Stimulated activated naive CD8-positive, alpha-beta T cell treated with anti-CD3 and anti-CD28 coated beads, Interleukin-15, Interleukin-2, amounts not matched to agents 100 U/mL and 50 U/mL, for 24 hours (primary cell): ENCODE results near the gene WDR55.
"Not testable (repeated sequence)": the region's sequence is repeated elsewhere in the genome, so short reads cannot be mapped to it uniquely, and the experiment has no call there.

Experiments used
- ATAC-seq: fragments of 150-1000 bp; cut with Tn5 transposase; one replicate; pipeline ENCODE4 v1.10.0; 2021
- DNase-seq: peaks from one replicate; pipeline ENCODE4 v3.0.0; 2021

The WDR55 gene, protein sequence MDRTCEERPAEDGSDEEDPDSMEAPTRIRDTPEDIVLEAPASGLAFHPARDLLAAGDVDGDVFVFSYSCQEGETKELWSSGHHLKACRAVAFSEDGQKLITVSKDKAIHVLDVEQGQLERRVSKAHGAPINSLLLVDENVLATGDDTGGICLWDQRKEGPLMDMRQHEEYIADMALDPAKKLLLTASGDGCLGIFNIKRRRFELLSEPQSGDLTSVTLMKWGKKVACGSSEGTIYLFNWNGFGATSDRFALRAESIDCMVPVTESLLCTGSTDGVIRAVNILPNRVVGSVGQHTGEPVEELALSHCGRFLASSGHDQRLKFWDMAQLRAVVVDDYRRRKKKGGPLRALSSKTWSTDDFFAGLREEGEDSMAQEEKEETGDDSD

DNA sequence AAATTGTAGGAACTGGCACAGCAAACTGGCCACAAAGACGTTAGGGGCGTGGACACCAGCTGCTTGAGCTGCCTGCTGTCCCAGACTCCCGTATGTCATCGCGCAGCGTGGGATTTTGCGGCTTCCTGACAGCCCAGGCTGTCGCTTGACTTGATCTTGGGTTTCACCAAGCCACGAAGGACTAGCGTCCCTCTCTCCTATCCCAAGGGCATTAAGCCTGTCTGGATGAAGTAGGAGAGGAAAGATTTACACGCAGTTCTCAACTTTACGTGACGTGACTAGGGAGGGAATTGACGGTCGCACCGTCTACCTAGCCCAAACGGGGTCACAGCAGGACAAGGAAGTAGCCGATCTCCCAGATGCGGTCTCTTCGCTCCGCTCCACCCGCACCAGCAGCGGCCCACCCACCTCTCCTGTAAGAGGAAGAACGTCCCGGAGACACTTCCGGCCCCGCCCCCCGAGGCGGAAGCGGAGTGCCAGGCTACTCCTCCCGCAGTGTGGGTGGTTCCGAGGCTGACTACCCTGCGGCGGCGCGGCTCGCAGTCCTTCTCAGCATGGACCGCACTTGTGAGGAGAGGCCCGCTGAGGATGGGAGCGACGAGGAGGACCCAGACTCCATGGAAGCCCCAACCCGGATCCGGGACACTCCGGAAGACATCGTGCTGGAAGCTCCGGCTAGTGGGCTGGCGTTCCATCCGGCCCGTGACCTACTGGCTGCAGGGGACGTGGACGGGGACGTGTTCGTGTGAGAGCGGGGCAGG is at the start of gene WDR55:
Gene WDR55, plus strand, starts transcription at position 546 of the 761 bp plus-strand sequence. Its CDS starts 9 bp downstream, at position 555.
- DNase-seq = peak; percentile 97
- peak; percentile 96 for ATAC-seq

DNA sequence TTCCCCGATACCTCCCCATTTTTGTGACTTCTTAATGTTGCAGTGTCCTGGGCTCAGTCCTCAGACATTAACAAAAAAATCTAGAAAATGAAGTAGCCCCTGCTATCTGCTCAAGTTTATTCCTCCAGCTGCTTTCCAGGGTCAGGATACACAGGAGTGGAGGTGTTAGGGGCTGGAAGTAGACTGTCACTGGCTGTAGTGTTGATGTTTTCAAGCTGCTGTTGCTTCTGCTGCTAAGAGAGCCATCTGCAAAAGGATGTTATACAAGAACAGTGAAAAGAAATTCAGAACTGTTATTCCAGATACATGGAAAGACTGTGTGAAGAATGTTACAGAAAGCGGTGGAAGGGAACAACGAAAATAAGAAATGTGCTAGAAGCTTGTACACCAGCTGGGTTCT is 42.4 kb upstream of the WDR55 start:
- ATAC-seq (no peak), DNase-seq (no peak)

DNA sequence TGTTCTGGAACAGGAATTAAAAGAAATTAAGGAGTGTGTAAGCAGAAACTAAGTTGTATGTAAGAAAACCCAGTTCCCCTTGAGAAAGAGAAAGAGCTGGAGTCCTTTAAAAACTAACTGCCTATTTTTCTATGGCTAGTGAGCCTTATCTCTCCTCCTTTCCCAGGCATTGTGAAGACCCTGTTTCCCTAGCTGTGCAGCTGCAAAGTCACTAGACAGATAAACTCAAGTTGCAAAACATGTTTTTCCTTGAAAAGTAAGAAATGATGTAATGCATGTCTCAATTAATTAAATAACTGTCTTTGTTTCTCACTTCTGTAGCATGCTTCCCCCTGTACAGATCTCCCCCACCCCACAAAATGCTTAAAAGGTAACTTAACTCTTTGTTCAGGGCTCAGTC is 41.6 kb upstream of the WDR55 start:
- ATAC-seq, DNase-seq: not testable (repeated sequence)

DNA sequence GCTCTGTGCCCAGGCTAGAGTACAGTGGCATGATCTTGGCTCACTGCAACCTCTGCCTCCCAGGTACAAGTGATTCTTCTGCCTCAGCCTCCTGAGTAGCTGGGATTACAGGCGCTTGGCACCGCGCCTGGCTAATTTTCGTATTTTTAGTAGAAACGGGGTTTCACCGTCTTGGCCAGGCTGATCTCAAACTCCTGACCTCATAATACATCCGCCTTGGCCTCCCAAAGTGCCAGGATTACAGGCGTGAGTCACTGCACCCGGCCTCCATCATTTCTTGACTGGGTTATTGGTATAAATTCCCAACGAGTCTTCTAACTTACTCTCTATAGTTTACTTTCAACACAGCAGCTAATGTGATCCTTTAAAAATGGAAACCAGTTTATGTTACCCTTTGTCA is 39.8 kb upstream of the WDR55 start:
- DNase-seq, ATAC-seq: not testable (repeated sequence)

- DNase-seq (no peak), ATAC-seq (no peak)
Observed at GRCh38 chr5:140627972-140628371, 36.7 kb upstream of the WDR55 start.

DNA sequence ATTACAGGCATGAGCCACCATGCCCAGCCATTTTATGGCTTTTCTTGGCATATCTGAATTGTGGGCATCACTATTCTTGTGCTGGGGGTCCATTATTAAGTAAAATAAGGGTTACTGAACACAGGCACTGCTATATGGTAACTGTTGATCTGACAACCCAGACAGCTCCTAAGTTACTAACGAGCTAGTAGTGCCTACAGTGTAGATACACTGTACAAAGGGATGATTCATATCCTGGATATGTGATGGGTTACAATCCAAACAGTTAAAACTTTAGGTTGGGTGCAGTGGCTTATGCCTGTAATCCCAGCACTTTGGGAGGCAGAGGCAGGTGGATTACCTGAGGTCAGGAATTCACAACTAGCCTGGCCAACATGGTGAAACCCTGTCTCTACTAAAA is 36.0 kb upstream of the WDR55 start:
- no peak for ATAC-seq

DNA sequence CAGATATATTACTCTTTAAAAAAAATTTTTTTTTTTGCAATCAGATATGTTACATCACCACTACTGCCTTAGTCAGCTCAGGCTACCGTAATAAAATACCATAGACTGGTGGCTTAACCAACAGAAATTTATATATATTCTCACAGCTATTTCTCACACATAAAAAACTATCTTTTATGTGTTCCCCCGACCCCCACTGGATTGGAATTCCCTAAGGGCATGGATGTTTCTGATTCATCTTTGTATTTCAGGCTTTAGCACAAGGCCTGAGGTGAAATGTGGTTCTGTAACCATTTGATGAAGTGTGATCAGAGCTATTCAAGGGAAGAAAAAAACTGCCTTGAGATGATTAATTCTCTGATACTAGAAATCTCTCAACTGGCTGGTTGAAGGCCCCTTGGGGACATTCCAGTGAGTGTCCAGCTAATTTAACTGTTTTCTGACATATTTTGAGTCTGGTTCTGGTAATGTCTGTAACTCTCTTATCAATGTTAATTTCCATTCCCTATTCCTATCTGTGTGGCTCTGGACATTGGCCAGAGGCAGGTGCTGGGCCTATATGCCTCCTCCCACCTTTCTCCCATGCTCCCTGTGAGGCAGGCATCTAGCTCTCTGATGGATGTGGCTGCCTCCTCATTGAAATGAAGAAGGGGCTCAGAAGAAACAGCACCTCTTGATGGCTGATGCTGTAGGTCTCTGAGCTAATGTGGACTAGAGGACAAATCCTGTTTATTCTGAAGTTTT is 34.2 kb upstream of the WDR55 start:
- ATAC-seq (no peak), DNase-seq (no peak)

More for the DNA sequence above, 36.0 kb upstream of the WDR55 start:
- no peak for DNase-seq

- DNase-seq (no peak), ATAC-seq (no peak)
Observed at GRCh38 chr5:140631036-140631417, 33.7 kb upstream of the WDR55 start.

DNA sequence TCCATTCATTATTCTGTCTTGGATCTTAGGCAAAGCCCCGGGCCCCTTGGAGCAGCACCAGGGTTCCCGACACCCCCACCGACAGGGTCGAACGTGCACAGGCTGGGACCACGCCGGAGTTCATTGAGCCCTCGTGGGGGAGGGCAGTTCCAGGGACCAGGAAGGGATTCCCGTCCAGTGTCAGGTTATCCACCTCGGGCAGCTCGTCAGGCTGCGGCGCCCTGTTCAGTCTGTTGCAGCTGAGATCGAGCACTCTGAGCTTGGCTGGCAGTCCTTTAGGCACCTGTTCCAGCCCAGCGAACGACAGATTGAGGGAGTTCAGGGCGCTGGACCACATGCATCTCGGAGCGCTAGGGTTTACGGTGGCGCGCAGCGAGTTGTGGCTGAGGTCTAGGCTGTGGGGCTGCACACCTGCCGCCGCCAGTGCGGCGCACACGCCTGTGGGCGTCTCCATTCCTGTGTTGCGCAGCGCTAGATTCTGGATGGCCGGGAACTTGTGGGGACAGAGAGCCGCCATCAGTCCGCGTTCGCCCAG is 32.8 kb upstream of the WDR55 start:
- ATAC-seq (peak; percentile 28), DNase-seq (no peak)

- peak; percentile 75 for ATAC-seq
- DNase-seq = peak; percentile 53
Observed at GRCh38 chr5:140632366-140633020, 32.2 kb upstream of the WDR55 start.

DNA sequence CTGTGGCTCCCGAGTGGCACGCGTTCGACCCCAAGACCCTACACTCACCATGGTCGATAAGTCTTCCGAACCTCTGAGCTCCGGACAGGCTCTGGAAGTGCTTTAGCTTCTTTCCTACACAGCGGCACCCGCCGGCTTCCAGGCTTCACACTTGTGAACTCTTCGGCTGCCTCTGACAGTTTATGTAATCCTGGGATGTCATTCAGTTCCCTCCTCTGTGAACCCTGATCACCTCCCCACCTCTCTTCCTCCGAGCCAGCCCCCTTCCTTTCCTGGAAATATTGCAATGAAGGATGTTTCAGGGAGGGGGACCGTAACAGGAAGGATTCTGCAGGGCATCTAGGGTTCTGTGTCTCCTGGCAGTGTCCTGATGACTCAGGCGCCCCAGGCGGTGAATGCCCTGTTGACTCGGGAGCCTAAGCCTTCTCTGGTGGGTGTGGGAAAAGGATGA is 31.7 kb upstream of the WDR55 start, which contains the start of gene CD14:
Gene CD14, minus strand, starts transcription at position 155 of the 451 bp plus-strand sequence. Its CDS starts 104 bp downstream, at position 51.
- DNase-seq (peak; percentile 39), ATAC-seq (peak; percentile 14)

DNA sequence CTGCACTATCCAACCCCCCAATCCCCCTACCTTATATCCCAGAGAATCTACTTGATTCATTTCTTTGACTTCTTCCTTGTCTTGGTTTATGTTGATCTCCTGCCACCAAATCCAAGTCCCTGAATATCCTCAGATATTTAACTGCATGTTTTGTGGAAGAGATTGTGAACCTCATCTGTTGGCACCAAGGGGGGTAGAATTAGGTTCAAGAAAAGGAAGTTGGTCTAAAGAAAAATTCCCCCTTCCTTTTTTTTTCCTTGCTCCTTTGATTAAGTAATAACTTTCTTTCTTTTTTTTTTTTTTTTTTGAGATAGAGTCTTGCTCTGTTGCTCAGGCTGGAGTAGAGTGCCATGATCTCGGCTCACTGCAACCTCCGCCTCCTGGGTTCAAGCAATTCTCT is 31.2 kb upstream of the WDR55 start:
- DNase-seq = no peak
- ATAC-seq = no peak

- DNase-seq (no peak), ATAC-seq (no peak)
Observed at GRCh38 chr5:140634103-140634502, 30.6 kb upstream of the WDR55 start.

DNA sequence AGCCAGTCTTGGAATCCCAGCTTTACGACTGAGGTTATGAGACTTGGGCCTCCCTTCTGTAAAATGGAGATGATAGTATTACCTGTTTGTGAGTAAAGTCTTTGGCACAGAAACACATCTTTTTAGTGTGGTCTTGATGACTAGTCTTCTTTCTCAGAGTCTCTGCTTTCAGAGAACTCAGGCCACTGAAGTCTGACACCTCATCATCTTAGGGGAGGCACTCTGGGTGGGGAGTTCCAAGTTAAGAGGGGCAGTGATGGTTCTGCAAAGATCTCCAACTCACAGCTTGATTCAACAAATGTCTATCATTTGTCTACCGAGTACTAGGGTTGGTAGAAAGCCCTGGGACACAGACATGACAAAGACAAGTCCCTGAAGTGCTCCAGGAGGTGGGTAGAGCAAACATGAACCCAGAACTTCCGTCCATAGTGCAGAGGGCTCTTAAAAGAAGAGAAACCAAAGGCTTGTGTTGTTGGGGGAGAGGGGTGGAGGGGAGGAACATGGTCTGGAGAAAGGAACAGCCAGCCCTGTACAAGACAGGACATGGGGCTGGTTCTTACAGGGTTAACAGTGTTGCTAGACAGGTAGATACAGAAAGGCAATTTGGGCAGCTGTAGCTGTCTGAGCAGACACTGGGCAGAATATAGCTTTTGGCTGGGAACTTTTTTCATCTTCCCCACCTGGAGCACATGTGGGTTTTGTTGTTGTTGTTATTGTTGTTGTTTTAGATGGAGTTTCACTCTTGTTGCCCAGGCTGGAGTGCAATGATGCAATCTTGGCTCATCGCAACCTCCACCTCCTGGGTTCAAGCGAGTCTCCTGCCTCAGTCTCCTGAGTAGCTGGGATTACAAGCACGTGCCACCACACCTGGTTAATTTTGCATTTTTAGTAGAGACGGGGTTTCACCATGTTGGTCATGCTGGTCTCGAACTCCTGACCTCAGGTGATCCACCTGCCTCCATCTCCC is 29.1 kb upstream of the WDR55 start:
- DNase-seq (no peak), ATAC-seq (no peak)

DNA sequence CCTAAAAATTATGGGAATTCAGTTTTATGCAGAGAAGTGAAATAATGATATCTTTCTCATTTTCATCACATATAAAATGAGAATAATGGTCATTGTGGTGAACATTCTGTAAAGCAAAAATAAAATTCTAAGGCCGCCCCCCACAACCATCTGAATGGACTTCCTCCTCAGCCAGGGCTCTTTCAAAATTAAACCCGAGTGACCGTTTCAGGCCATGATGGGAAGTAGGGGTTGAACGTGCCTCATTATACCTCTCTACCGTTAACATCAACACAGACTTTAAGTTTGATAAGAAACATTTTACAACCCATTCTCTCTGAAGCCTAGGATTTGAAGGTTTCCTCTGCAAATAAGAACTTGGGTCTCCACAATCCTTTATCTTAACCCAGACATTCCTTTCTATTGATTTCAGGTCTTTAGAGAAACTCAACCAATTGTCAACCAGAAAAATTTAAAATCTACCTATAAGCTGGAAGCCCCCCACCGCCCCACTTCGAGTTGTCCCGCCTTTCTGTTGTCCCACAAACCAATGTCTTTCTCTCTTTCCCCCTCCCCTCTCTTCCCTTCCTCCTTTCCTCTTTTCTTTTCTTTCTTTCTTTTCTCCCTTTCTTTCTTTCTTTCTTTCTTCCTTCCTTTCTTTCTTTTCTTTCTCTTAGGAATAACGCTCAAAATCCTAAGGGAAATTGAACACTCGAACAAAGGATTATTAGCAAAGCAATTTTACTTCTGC is 27.2 kb upstream of the WDR55 start:
- no peak for ATAC-seq
- DNase-seq = no peak

GRCh38 chr5:140638898-140639147 is 25.9 kb upstream of the WDR55 start:
- ATAC-seq = not testable (repeated sequence)

GRCh38 chr5:140639148-140639981 is 25.3 kb upstream of the WDR55 start, which contains the start of gene TMCO6:
TSS of gene TMCO6 (plus strand) at chr5:140639451. CDS start at chr5:140639528, 77 bp downstream.
- DNase-seq (peak; percentile 99), ATAC-seq (peak; percentile 93)

More at GRCh38 chr5:140638898-140639147, 25.9 kb upstream of the WDR55 start:
- DNase-seq = not testable (repeated sequence)

DNA sequence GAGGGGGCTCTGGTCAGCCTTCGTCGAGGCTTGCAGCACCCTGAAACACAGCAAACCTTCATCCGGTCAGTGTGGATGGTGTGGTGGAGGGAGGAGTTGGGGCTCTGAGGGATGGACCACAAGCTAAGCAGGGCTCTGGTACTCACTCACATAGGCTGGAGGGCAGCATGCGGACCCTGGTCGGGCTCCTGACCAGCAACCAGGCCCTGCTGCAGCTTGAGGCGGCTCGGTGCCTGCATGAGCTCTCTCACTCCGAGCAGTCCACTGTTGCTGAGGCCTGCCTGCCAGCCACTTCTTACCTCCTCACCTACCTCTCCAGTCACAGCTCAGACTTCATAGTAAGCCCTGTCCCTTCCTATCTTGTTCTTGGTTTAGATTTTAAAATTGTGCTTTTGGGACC is 23.0 kb upstream of the WDR55 start:
- DNase-seq = no peak
- no peak for ATAC-seq

DNA sequence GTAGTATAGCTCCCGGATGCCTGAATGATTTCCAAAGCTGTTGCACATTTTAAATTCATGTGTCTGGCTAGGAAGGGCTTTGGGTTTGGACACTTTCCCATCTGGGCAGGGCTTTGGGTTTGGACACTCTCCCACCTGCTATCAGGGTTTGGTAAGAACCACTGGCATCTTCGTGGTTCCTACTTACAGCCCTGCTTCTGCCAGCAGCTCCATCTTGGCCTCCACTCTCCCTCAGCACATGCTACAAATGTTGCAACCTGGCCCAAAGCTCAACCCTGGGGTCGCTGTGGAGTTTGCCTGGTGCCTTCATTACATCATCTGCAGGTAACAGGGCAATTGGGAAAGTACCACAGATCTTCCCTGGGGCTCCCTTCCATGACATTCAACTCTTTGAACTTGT is 22.0 kb upstream of the WDR55 start:
- no peak for DNase-seq
- ATAC-seq = no peak
